ENCODE data around the gene SESTD1. TPM values are rescaled to one million over a fixed set of nuclear protein-coding genes. Genes with fewer than 3 reads are reported as not detected.

SESTD1 gene
- total and polyA plus RNA-seq, 2 of the 13 experiments (the other 11 are each of a cell fraction or from before 2014, with no cell fraction given), result 74.4 to 101 TPM

DNA sequence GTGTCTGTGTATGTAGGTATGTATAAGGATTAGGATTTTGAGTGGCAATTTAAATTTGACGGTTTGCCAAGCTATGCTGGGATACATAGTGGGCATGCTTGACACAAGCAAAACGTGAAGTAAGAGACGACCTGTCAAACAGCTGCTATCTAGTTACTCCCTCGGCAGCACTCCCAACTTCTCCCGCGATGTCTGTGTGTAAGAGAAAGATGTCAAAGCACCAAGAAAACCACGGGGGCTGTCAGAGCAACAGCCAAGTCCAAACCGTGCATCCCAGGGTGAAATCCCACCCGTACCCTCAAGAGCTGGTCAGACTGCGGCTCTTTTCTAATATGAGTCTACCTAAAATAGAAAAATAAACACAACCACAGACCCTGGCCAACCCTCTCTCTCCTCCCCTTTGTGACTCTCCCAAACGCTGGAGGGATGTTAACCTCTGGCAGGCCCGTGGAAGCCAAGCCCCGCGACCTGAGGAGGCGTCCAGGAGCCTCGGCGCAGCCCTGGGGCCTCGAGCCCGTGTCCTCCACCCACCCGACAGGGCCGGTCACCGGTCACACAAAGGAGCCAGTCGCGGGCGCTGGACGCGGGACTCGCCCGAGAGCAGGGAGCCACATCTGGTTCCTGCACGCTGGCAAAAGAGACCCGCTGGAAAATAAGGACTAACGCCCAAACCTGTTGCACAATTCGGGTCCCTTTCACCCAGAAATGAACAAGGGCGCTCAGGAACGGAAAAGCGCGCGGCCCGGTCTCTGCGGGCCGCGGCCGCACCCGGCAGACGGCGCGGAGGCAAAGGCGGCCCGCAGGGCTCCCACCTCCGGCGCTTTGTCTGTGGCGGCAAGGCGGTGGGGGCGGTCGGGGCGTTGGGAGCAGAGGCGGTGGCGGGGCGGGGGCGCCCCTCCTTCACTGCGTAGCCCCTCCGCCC lies 925 bp downstream of the SESTD1 start (continued):
- TF ChIP-seq MAFF (IDR thresholded peaks at IDR 0.05; ENCODE audit: low read depth, low read length) (no peak), IRX3 (CRISPR knock-in tag; IDR thresholded peaks at IDR 0.05; ENCODE audit: borderline replicate concordance, low read depth) (no peak), ZNF788 (CRISPR knock-in tag; IDR thresholded peaks at IDR 0.05; ENCODE audit: borderline replicate concordance) (no peak), ZSCAN29 (CRISPR knock-in tag; conservative IDR thresholded peaks at IDR 0.05) (no peak), RFX1 (IDR thresholded peaks at IDR 0.05) (no peak), ZNF225 (CRISPR knock-in tag; IDR thresholded peaks at IDR 0.05) (no peak), ZNF121 (CRISPR knock-in tag; IDR thresholded peaks at IDR 0.05) (no peak), ZNF546 (CRISPR knock-in tag; conservative IDR thresholded peaks at IDR 0.05) (no peak), ZBTB46 (CRISPR knock-in tag; IDR thresholded peaks at IDR 0.05; ENCODE audit: borderline replicate concordance) (no peak), KDM2A (CRISPR knock-in tag; IDR thresholded peaks at IDR 0.05; ENCODE audit: borderline replicate concordance, low read depth) (peak; percentile 64; the same call in 1 of the 2 replicates), HNF4A (CRISPR knock-in tag; IDR thresholded peaks at IDR 0.05) (0 out of 2 replicates have a peak, but pooled peaks have one; percentile 14), MIER3 (CRISPR knock-in tag; IDR thresholded peaks at IDR 0.05; ENCODE audit: borderline replicate concordance) (no peak), PLRG1 (conservative IDR thresholded peaks at IDR 0.05) (no peak), SAP130 (CRISPR knock-in tag; IDR thresholded peaks at IDR 0.05; ENCODE audit: low read depth) (peak; percentile 85), SYNCRIP (IDR thresholded peaks at IDR 0.05; ENCODE audit: insufficient read depth, low read depth, low read length) (no peak), NR2F6 (IDR thresholded peaks at IDR 0.05) (no peak), NR2F6 (CRISPR knock-in tag; IDR thresholded peaks at IDR 0.05) (no peak), ZNF282 (IDR thresholded peaks at IDR 0.05; ENCODE audit: partially characterized antibody) (no peak)
- TF ChIP-seq, protein P1, sequence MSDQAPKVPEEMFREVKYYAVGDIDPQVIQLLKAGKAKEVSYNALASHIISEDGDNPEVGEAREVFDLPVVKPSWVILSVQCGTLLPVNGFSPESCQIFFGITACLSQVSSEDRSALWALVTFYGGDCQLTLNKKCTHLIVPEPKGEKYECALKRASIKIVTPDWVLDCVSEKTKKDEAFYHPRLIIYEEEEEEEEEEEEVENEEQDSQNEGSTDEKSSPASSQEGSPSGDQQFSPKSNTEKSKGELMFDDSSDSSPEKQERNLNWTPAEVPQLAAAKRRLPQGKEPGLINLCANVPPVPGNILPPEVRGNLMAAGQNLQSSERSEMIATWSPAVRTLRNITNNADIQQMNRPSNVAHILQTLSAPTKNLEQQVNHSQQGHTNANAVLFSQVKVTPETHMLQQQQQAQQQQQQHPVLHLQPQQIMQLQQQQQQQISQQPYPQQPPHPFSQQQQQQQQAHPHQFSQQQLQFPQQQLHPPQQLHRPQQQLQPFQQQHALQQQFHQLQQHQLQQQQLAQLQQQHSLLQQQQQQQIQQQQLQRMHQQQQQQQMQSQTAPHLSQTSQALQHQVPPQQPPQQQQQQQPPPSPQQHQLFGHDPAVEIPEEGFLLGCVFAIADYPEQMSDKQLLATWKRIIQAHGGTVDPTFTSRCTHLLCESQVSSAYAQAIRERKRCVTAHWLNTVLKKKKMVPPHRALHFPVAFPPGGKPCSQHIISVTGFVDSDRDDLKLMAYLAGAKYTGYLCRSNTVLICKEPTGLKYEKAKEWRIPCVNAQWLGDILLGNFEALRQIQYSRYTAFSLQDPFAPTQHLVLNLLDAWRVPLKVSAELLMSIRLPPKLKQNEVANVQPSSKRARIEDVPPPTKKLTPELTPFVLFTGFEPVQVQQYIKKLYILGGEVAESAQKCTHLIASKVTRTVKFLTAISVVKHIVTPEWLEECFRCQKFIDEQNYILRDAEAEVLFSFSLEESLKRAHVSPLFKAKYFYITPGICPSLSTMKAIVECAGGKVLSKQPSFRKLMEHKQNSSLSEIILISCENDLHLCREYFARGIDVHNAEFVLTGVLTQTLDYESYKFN (CRISPR knock-in tag; conservative IDR thresholded peaks at IDR 0.05), result 0 out of 2 replicates have a peak, but pooled peaks have one; percentile 18
- TF ChIP-seq, protein P2, sequence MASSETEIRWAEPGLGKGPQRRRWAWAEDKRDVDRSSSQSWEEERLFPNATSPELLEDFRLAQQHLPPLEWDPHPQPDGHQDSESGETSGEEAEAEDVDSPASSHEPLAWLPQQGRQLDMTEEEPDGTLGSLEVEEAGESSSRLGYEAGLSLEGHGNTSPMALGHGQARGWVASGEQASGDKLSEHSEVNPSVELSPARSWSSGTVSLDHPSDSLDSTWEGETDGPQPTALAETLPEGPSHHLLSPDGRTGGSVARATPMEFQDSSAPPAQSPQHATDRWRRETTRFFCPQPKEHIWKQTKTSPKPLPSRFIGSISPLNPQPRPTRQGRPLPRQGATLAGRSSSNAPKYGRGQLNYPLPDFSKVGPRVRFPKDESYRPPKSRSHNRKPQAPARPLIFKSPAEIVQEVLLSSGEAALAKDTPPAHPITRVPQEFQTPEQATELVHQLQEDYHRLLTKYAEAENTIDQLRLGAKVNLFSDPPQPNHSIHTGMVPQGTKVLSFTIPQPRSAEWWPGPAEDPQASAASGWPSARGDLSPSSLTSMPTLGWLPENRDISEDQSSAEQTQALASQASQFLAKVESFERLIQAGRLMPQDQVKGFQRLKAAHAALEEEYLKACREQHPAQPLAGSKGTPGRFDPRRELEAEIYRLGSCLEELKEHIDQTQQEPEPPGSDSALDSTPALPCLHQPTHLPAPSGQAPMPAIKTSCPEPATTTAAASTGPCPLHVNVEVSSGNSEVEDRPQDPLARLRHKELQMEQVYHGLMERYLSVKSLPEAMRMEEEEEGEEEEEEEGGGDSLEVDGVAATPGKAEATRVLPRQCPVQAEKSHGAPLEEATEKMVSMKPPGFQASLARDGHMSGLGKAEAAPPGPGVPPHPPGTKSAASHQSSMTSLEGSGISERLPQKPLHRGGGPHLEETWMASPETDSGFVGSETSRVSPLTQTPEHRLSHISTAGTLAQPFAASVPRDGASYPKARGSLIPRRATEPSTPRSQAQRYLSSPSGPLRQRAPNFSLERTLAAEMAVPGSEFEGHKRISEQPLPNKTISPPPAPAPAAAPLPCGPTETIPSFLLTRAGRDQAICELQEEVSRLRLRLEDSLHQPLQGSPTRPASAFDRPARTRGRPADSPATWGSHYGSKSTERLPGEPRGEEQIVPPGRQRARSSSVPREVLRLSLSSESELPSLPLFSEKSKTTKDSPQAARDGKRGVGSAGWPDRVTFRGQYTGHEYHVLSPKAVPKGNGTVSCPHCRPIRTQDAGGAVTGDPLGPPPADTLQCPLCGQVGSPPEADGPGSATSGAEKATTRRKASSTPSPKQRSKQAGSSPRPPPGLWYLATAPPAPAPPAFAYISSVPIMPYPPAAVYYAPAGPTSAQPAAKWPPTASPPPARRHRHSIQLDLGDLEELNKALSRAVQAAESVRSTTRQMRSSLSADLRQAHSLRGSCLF (CRISPR knock-in tag; IDR thresholded peaks at IDR 0.05; ENCODE audit: borderline replicate concordance), result peak; percentile 69; the same call in 1 of the 2 replicates

Measured in HepG2 (cell line).